ENCODE data around the gene TAGAP.

The TAGAP gene

DNA sequence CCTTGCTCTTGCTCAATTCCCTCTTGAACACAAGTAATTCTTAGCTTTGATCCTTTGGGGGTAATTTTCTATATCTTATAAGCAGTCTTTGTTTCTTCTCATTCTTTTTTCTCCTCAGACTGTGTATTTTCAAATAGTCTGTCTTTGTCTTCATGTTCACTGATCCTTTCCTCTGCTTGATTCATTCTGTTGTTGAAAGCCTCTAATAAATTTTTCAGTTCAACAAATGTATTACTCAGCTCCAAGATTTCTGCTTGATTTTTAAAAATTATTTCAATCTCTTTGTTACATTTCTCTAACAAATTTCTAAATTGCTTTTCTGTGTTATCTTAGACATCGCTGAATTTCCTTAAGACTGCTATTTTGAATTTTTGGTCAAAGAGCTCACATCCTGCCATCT is 56.3 kb downstream of the TAGAP start:
- H3K4me1 ChIP-seq (ENCODE audit: control insufficient read depth, insufficient read depth, low read length, unreplicated experiment) = no peaks in the 10 kb centered on the region
- no peaks in the 10 kb centered on the region for H3K79me2 ChIP-seq (ENCODE audit: control insufficient read depth, insufficient read depth, low read length, unreplicated experiment)
- H3K36me3 ChIP-seq (ENCODE audit: insufficient read depth, low read length) = peaks cover 14% of the 10 kb centered on the region
- no peak overlapping the region for H2AFZ ChIP-seq (ENCODE audit: low read length, unreplicated experiment)
- no peak overlapping the region for H3K27ac ChIP-seq (ENCODE audit: low read depth, low read length)
- no peaks in the 10 kb centered on the region for H3K27me3 ChIP-seq (ENCODE audit: insufficient read depth, low read length)
- H3K4me3 ChIP-seq (ENCODE audit: low read depth, low read length) = no peak overlapping the region

DNA sequence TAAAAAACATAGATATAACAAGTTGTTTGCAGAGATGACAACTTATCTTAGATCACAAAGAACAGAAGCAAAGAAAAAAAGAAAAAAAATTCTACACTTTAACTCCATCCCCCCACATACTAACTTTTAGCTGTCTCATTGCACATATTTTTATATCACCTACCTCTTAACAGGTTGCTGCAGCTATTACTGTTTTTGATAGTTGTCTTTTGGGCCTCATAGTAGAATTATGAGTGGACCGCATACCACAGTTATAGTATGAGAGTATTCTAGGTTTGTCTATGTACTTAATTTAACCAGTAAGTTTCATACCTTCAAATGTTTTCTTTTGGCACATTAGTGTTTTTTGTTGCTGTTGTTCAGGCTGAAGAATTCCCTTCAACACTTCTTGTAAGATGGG is 57.1 kb downstream of the TAGAP start:
- Histone ChIP-seq H3K4me3 (ENCODE audit: low read depth, low read length) (no peak overlapping the region), H3K27ac (ENCODE audit: low read depth, low read length) (no peak overlapping the region), H3K36me3 (ENCODE audit: insufficient read depth, low read length) (peaks cover 11% of the 10 kb centered on the region), H3K4me1 (ENCODE audit: control insufficient read depth, insufficient read depth, low read length, unreplicated experiment) (no peaks in the 10 kb centered on the region), H2AFZ (ENCODE audit: low read length, unreplicated experiment) (no peak overlapping the region), H3K27me3 (ENCODE audit: insufficient read depth, low read length) (no peaks in the 10 kb centered on the region), H3K79me2 (ENCODE audit: control insufficient read depth, insufficient read depth, low read length, unreplicated experiment) (no peaks in the 10 kb centered on the region)

All from ACC112 (cell line).